ENCODE measurements around the gene SHC3. TPM values are rescaled to one million over a fixed set of nuclear protein-coding genes. Genes with fewer than 3 reads are reported as not detected.

SHC3 gene
- total and polyA plus RNA-seq, 2 experiments from 2014 or later: 1.3 to 2.9 TPM

GRCh38 chr9:89187950-89188349, 9.3 kb upstream of the SHC3 start (continued):
- TF ChIP-seq REST (IDR thresholded peaks at IDR 0.05; ENCODE audit: unreplicated experiment) (no peak), ZNF331 (CRISPR knock-in tag; IDR thresholded peaks at IDR 0.05; ENCODE audit: low read depth) (no peak)

- Histone ChIP-seq H4K20me1 (replicated peaks; ENCODE audit: insufficient read depth) (no peaks in the 10 kb centered on the region; the same call in 1 of the 2 replicates), H3K4me2 (no peak overlapping the region), H3F3A (replicated peaks; ENCODE audit: low read depth) (no peaks in the 10 kb centered on the region), H3K27me3 (ENCODE audit: insufficient read depth) (no peaks in the 10 kb centered on the region), H2AFZ (no peak overlapping the region), H3K27ac (ENCODE audit: low read depth) (no peak overlapping the region), H3K79me2 (replicated peaks; ENCODE audit: insufficient read depth) (no peaks in the 10 kb centered on the region), H3K4me3 (no peak overlapping the region), H3K4me1 (ENCODE audit: insufficient read depth) (no peaks in the 10 kb centered on the region), H3K9me2 (ENCODE audit: insufficient read depth) (peaks cover 4% of the 10 kb centered on the region; the same call in 1 of the 2 replicates), H3K36me3 (ENCODE audit: insufficient read depth) (no peaks in the 10 kb centered on the region)
- DNase-seq (ENCODE audit: low spot score) (no peak), ATAC-seq (no peak)
- H3K27ac Mint-ChIP-seq: no peak overlapping the region
- H3K9me3 Mint-ChIP-seq: no peaks in the 10 kb centered on the region
- H3K27me3 Mint-ChIP-seq (ENCODE audit: insufficient read depth, low read depth, poor library complexity): peaks cover 6% of the 10 kb centered on the region
- H3K4me1 Mint-ChIP-seq: peaks cover 9% of the 10 kb centered on the region
- H3K4me3 Mint-ChIP-seq: no peak overlapping the region
- H3K36me3 Mint-ChIP-seq (ENCODE audit: low read depth): no peaks in the 10 kb centered on the region; the same call in 2 of the 3 replicates
- TF ChIP-seq CREB1 (CRISPR knock-in tag; IDR thresholded peaks at IDR 0.05; ENCODE audit: low read depth) (no peak), REST (IDR thresholded peaks at IDR 0.05; ENCODE audit: unreplicated experiment) (no peak), NANOG (IDR thresholded peaks at IDR 0.05; ENCODE audit: borderline replicate concordance) (no peak), EZH2phosphoT487 (IDR thresholded peaks at IDR 0.05; ENCODE audit: unreplicated experiment) (no peak), ZNF331 (CRISPR knock-in tag; IDR thresholded peaks at IDR 0.05; ENCODE audit: low read depth) (no peak), JUNB (IDR thresholded peaks at IDR 0.05; ENCODE audit: unreplicated experiment) (no peak), CTCF (conservative IDR thresholded peaks at IDR 0.05; ENCODE audit: low read depth in 2 of 2) (no peak), POLR2AphosphoS5 (IDR thresholded peaks at IDR 0.05; ENCODE audit: low read depth) (no peak), ETS1 (IDR thresholded peaks at IDR 0.05) (no peak), ZNF114 (CRISPR knock-in tag; IDR thresholded peaks at IDR 0.05) (no peak), STAT1 (IDR thresholded peaks at IDR 0.05; ENCODE audit: unreplicated experiment) (no peak)
Observed at GRCh38 chr9:89187541-89187940, 8.9 kb upstream of the SHC3 start.

Measured in GM23338 (cell line).